ENCODE data around the gene SPOP.
"Not testable (repeated sequence)": the region's sequence is repeated elsewhere in the genome, so short reads cannot be mapped to it uniquely, and the experiment has no call there.

SPOP gene

GRCh38 chr17:49695698-49696232, 17.9 kb upstream of the SPOP start:
- no peak for DNase-seq (ENCODE audit: low read depth, low spot score)

GRCh38 chr17:49694847-49695697, 17.2 kb upstream of the SPOP start:
- peak; percentile 51 for DNase-seq (ENCODE audit: low read depth, low spot score)

GRCh38 chr17:49692751-49693150, 14.9 kb upstream of the SPOP start:
- no peak for DNase-seq (ENCODE audit: low read depth, low spot score)

GRCh38 chr17:49691677-49692191, 13.8 kb upstream of the SPOP start:
- no peak for DNase-seq (ENCODE audit: low read depth, low spot score)

GRCh38 chr17:49691086-49691676, 13.3 kb upstream of the SPOP start:
- no peak for DNase-seq (ENCODE audit: low read depth, low spot score)

- DNase-seq (ENCODE audit: low read depth, low spot score) = no peak
Measured at GRCh38 chr17:49690256-49690655, 12.4 kb upstream of the SPOP start.

GRCh38 chr17:49688848-49689247, 11.0 kb upstream of the SPOP start:
- DNase-seq (ENCODE audit: low read depth, low spot score) = no peak

GRCh38 chr17:49687878-49688491, 10.1 kb upstream of the SPOP start:
- no peak for DNase-seq (ENCODE audit: low read depth, low spot score)

- no peak for DNase-seq (ENCODE audit: low read depth, low spot score)
Measured at GRCh38 chr17:49681106-49681979, 3.4 kb upstream of the SPOP start.

GRCh38 chr17:49680314-49680713, 2.4 kb upstream of the SPOP start:
- no peak for DNase-seq (ENCODE audit: low read depth, low spot score)

GRCh38 chr17:49677134-49677932, 564 bp downstream of the SPOP start:
- DNase-seq (ENCODE audit: low read depth, low spot score) = peak; percentile 92

GRCh38 chr17:49676276-49676868, 1.5 kb downstream of the SPOP start:
- no peak for DNase-seq (ENCODE audit: low read depth, low spot score)

- no peak for DNase-seq (ENCODE audit: low read depth, low spot score)
Measured at GRCh38 chr17:49674507-49674906, 3.4 kb downstream of the SPOP start.

GRCh38 chr17:49673679-49674078, 4.2 kb downstream of the SPOP start:
- not testable (repeated sequence) for DNase-seq (ENCODE audit: low read depth, low spot score)

- DNase-seq (ENCODE audit: low read depth, low spot score) = no peak
Measured at GRCh38 chr17:49670641-49671040, 7.3 kb downstream of the SPOP start.

- no peak for DNase-seq (ENCODE audit: low read depth, low spot score)
Measured at GRCh38 chr17:49670002-49670401, 7.9 kb downstream of the SPOP start.

- no peak for DNase-seq (ENCODE audit: low read depth, low spot score)
Measured at GRCh38 chr17:49667854-49668253, 10.0 kb downstream of the SPOP start.

GRCh38 chr17:49664706-49665211, 13.1 kb downstream of the SPOP start:
- no peak for DNase-seq (ENCODE audit: low read depth, low spot score)

GRCh38 chr17:49659661-49660382, 18.1 kb downstream of the SPOP start:
- no peak for DNase-seq (ENCODE audit: low read depth, low spot score)

Data from activated CD4-positive, CD25-positive, alpha-beta regulatory T cell treated with anti-CD3 and anti-CD28 coated beads, Interleukin-2, amount 50 U/mL, for 16 hours (primary cell).